ENCODE data around the gene CEMIP. TPM values are rescaled to one million over a fixed set of nuclear protein-coding genes. Genes with fewer than 3 reads are reported as not detected.

Gene CEMIP
- total RNA-seq, 1 experiment from 2014 or later, result 0.07 TPM

DNA sequence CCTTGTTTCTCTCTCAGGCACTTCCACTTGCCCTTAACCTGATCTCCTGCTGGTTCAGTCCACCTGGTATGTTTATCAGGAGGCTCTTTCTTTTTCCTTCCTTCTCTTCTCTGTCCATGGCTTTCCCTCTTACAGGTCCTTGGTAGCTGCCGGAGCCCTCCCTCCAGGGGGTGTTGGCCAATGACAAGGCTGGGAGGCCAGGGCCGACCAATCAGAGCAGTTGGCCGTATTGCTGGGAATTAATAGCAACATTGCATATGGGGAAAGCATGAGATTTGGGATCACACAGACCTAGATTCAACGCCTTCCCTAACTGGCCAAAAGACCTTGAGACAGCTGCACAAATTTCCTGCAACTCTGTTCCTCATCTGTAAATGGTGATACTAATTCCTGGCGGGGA lies 62.4 kb downstream of the CEMIP start:
- Mint-ChIP-seq H3K4me3 (ENCODE audit: unreplicated experiment) (no peak overlapping the region), H3K4me1 (ENCODE audit: low read depth, unreplicated experiment) (peaks cover 8% of the 10 kb centered on the region), H3K9me3 (ENCODE audit: unreplicated experiment) (no peaks in the 10 kb centered on the region), H3K27me3 (ENCODE audit: insufficient read depth, unreplicated experiment) (peaks cover 3% of the 10 kb centered on the region), H3K36me3 (ENCODE audit: insufficient read depth, unreplicated experiment) (no peaks in the 10 kb centered on the region), H3K27ac (ENCODE audit: unreplicated experiment) (no peak overlapping the region)
- Histone ChIP-seq H3K27me3 (replicated peaks; ENCODE audit: control insufficient read depth, insufficient read depth, low read length) (no peaks in the 10 kb centered on the region), H3K4me1 (no peaks in the 10 kb centered on the region), H3K4me3 (ENCODE audit: low read depth, low read length) (no peak overlapping the region), H3K36me3 (ENCODE audit: control insufficient read depth, insufficient read depth, low read length) (no peaks in the 10 kb centered on the region), H3K9me3 (no peaks in the 10 kb centered on the region)
- DNase-seq, result no peak
- intact Hi-C loops (cut with micrococcal nuclease; ENCODE audit: unreplicated experiment), result no loop called here
- no TSS peak for BruUV-seq (replicated peaks)
- POLR2A ChIA-PET, result no interaction called here
- TF ChIP-seq, protein P1, sequence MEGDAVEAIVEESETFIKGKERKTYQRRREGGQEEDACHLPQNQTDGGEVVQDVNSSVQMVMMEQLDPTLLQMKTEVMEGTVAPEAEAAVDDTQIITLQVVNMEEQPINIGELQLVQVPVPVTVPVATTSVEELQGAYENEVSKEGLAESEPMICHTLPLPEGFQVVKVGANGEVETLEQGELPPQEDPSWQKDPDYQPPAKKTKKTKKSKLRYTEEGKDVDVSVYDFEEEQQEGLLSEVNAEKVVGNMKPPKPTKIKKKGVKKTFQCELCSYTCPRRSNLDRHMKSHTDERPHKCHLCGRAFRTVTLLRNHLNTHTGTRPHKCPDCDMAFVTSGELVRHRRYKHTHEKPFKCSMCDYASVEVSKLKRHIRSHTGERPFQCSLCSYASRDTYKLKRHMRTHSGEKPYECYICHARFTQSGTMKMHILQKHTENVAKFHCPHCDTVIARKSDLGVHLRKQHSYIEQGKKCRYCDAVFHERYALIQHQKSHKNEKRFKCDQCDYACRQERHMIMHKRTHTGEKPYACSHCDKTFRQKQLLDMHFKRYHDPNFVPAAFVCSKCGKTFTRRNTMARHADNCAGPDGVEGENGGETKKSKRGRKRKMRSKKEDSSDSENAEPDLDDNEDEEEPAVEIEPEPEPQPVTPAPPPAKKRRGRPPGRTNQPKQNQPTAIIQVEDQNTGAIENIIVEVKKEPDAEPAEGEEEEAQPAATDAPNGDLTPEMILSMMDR (IDR thresholded peaks at IDR 0.05; ENCODE audit: insufficient read depth in 1 of 2, low read depth in 1 of 2, low read length in 1 of 2, severe bottlenecking in 1 of 2, unreplicated experiment in 1 of 2), result no peak
- CTCF ChIA-PET, result no interaction called here

- Mint-ChIP-seq H3K4me1 (ENCODE audit: low read depth, unreplicated experiment) (peaks cover 2% of the 10 kb centered on the region), H3K27ac (ENCODE audit: unreplicated experiment) (no peak overlapping the region), H3K36me3 (ENCODE audit: insufficient read depth, unreplicated experiment) (no peaks in the 10 kb centered on the region), H3K4me3 (ENCODE audit: unreplicated experiment) (no peak overlapping the region), H3K27me3 (ENCODE audit: insufficient read depth, unreplicated experiment) (no peaks in the 10 kb centered on the region), H3K9me3 (ENCODE audit: unreplicated experiment) (no peaks in the 10 kb centered on the region)
- ChIA-PET POLR2A (no interaction called here), CTCF (no interaction called here)
- intact Hi-C loops (cut with micrococcal nuclease; ENCODE audit: unreplicated experiment), result no loop called here
- BruUV-seq (replicated peaks), result no TSS peak
- no peaks in the 10 kb centered on the region for H3K9me3 ChIP-seq
- DNase-seq, result no peak
- no peaks in the 10 kb centered on the region for H3K36me3 ChIP-seq (ENCODE audit: control insufficient read depth, insufficient read depth, low read length)
- no peaks in the 10 kb centered on the region for H3K27me3 ChIP-seq (replicated peaks; ENCODE audit: control insufficient read depth, insufficient read depth, low read length)
- H3K4me3 ChIP-seq (ENCODE audit: low read depth, low read length), result no peak overlapping the region
- TF ChIP-seq, protein P1 (IDR thresholded peaks at IDR 0.05; ENCODE audit: insufficient read depth in 1 of 2, low read depth in 1 of 2, low read length in 1 of 2, severe bottlenecking in 1 of 2, unreplicated experiment in 1 of 2), result no peak
- H3K4me1 ChIP-seq, result no peaks in the 10 kb centered on the region
Observed at GRCh38 chr15:80844011-80844732, 65.0 kb downstream of the CEMIP start.

- H3K27ac Mint-ChIP-seq (ENCODE audit: unreplicated experiment), result no peak overlapping the region
- TF ChIP-seq, protein P1 (IDR thresholded peaks at IDR 0.05; ENCODE audit: insufficient read depth in 1 of 2, low read depth in 1 of 2, low read length in 1 of 2, severe bottlenecking in 1 of 2, unreplicated experiment in 1 of 2), result no peak
- no TSS peak for BruUV-seq (replicated peaks)
- DNase-seq, result no peak
- H3K4me1 Mint-ChIP-seq (ENCODE audit: low read depth, unreplicated experiment), result no peaks in the 10 kb centered on the region
- H3K27me3 Mint-ChIP-seq (ENCODE audit: insufficient read depth, unreplicated experiment), result peaks cover 6% of the 10 kb centered on the region
- ChIA-PET POLR2A (no interaction called here), CTCF (no interaction called here)
- no peak overlapping the region for H3K4me3 Mint-ChIP-seq (ENCODE audit: unreplicated experiment)
- intact Hi-C loops (cut with micrococcal nuclease; ENCODE audit: unreplicated experiment), result no loop called here
- Histone ChIP-seq H3K9me3 (no peaks in the 10 kb centered on the region), H3K27me3 (replicated peaks; ENCODE audit: control insufficient read depth, insufficient read depth, low read length) (no peaks in the 10 kb centered on the region), H3K36me3 (ENCODE audit: control insufficient read depth, insufficient read depth, low read length) (no peaks in the 10 kb centered on the region), H3K4me1 (no peaks in the 10 kb centered on the region), H3K4me3 (ENCODE audit: low read depth, low read length) (no peak overlapping the region)
- H3K36me3 Mint-ChIP-seq (ENCODE audit: insufficient read depth, unreplicated experiment), result no peaks in the 10 kb centered on the region
- no peaks in the 10 kb centered on the region for H3K9me3 Mint-ChIP-seq (ENCODE audit: unreplicated experiment)
Observed at GRCh38 chr15:80846031-80846815, 67.1 kb downstream of the CEMIP start.
